ENCODE data around the gene FAM168A.

FAM168A gene

GRCh38 chr11:73386016-73386415, 211.9 kb downstream of the FAM168A start:
- peak overlapping the region; percentile 99 for H3K4me2 ChIP-seq
- H3K36me3 ChIP-seq = peaks cover 9% of the 10 kb centered on the region
- no peaks in the 10 kb centered on the region for H3K27me3 ChIP-seq
- peaks cover 100% of the 10 kb centered on the region for H3K4me1 ChIP-seq
- no peak for TF ChIP-seq Cebpa-rat (IDR thresholded peaks at IDR 0.05)
- peaks cover 69% of the 10 kb centered on the region for H4K20me1 ChIP-seq
- peak overlapping the region; percentile 92 for H3K27ac ChIP-seq
- peak overlapping the region; percentile 79 for H3K9ac ChIP-seq
- no peaks in the 10 kb centered on the region for H3K9me3 ChIP-seq
- H3K4me3 ChIP-seq = peak overlapping the region; percentile 50

GRCh38 chr11:73384872-73385689, 212.8 kb downstream of the FAM168A start:
- Histone ChIP-seq H3K9ac (peak overlapping the region; percentile 89), H4K20me1 (peaks cover 69% of the 10 kb centered on the region), H3K27me3 (no peaks in the 10 kb centered on the region), H3K4me2 (peak overlapping the region; percentile 99), H3K4me3 (peak overlapping the region; percentile 50), H3K4me1 (peaks cover 100% of the 10 kb centered on the region), H3K27ac (peak overlapping the region; percentile 92), H3K36me3 (no peaks in the 10 kb centered on the region; the same call in 1 of the 2 replicates), H3K9me3 (no peaks in the 10 kb centered on the region)
- TF ChIP-seq Cebpa-rat (IDR thresholded peaks at IDR 0.05) = no peak

GRCh38 chr11:73384531-73384871, 213.4 kb downstream of the FAM168A start:
- Histone ChIP-seq H3K4me1 (peaks cover 100% of the 10 kb centered on the region), H3K27ac (peak overlapping the region; percentile 92), H3K9me3 (no peaks in the 10 kb centered on the region), H3K36me3 (no peaks in the 10 kb centered on the region; the same call in 1 of the 2 replicates), H3K27me3 (no peaks in the 10 kb centered on the region), H3K9ac (peak overlapping the region; percentile 89), H3K4me3 (no peak overlapping the region), H3K4me2 (peak overlapping the region; percentile 99), H4K20me1 (peaks cover 69% of the 10 kb centered on the region)
- TF ChIP-seq Cebpa-rat (IDR thresholded peaks at IDR 0.05) = no peak

GRCh38 chr11:73384125-73384441, 213.8 kb downstream of the FAM168A start:
- peaks cover 100% of the 10 kb centered on the region for H3K4me1 ChIP-seq
- H3K27ac ChIP-seq = peak overlapping the region; percentile 92
- H3K9ac ChIP-seq = peak overlapping the region; percentile 89
- H3K9me3 ChIP-seq = no peaks in the 10 kb centered on the region
- no peaks in the 10 kb centered on the region; the same call in 1 of the 2 replicates for H3K36me3 ChIP-seq
- 0 out of 2 replicates have a peak overlapping the region, but pooled peaks have one; percentile 45 for H3K4me3 ChIP-seq
- no peaks in the 10 kb centered on the region for H3K27me3 ChIP-seq
- no peak for TF ChIP-seq Cebpa-rat (IDR thresholded peaks at IDR 0.05)
- H4K20me1 ChIP-seq = peaks cover 69% of the 10 kb centered on the region
- peak overlapping the region; percentile 99 for H3K4me2 ChIP-seq

- Histone ChIP-seq H3K4me2 (peak overlapping the region; percentile 99), H3K9ac (peak overlapping the region; percentile 89), H3K27ac (peak overlapping the region; percentile 92), H3K36me3 (no peaks in the 10 kb centered on the region; the same call in 1 of the 2 replicates), H3K9me3 (no peaks in the 10 kb centered on the region), H4K20me1 (peaks cover 69% of the 10 kb centered on the region), H3K27me3 (no peaks in the 10 kb centered on the region), H3K4me1 (peaks cover 100% of the 10 kb centered on the region), H3K4me3 (peak overlapping the region; percentile 45; the same call in 1 of the 2 replicates)
- no peak for TF ChIP-seq Cebpa-rat (IDR thresholded peaks at IDR 0.05)
Observed at GRCh38 chr11:73383249-73384124, 214.4 kb downstream of the FAM168A start.

- H3K4me3 ChIP-seq = peak overlapping the region; percentile 45; the same call in 1 of the 2 replicates
- H3K9me3 ChIP-seq = no peaks in the 10 kb centered on the region
- H3K27me3 ChIP-seq = no peaks in the 10 kb centered on the region
- peak overlapping the region; percentile 89 for H3K9ac ChIP-seq
- no peak for TF ChIP-seq Cebpa-rat (IDR thresholded peaks at IDR 0.05)
- no peaks in the 10 kb centered on the region; the same call in 1 of the 2 replicates for H3K36me3 ChIP-seq
- H3K27ac ChIP-seq = peak overlapping the region; percentile 92
- peaks cover 73% of the 10 kb centered on the region for H4K20me1 ChIP-seq
- peaks cover 100% of the 10 kb centered on the region for H3K4me1 ChIP-seq
- peak overlapping the region; percentile 99 for H3K4me2 ChIP-seq
Observed at GRCh38 chr11:73382747-73383146, 215.2 kb downstream of the FAM168A start.

GRCh38 chr11:73382183-73382582, 215.7 kb downstream of the FAM168A start:
- Histone ChIP-seq H3K36me3 (no peaks in the 10 kb centered on the region; the same call in 1 of the 2 replicates), H3K4me3 (peak overlapping the region; percentile 45; the same call in 1 of the 2 replicates), H4K20me1 (peaks cover 78% of the 10 kb centered on the region), H3K9me3 (no peaks in the 10 kb centered on the region), H3K27ac (peak overlapping the region; percentile 92), H3K4me2 (peak overlapping the region; percentile 99), H3K27me3 (no peaks in the 10 kb centered on the region), H3K9ac (peak overlapping the region; percentile 89), H3K4me1 (peaks cover 100% of the 10 kb centered on the region)
- TF ChIP-seq Cebpa-rat (IDR thresholded peaks at IDR 0.05) = no peak

GRCh38 chr11:73381589-73381988, 216.3 kb downstream of the FAM168A start:
- H3K36me3 ChIP-seq = no peaks in the 10 kb centered on the region; the same call in 1 of the 2 replicates
- H3K27me3 ChIP-seq = no peaks in the 10 kb centered on the region
- peaks cover 94% of the 10 kb centered on the region for H3K4me1 ChIP-seq
- peak overlapping the region; percentile 89; the same call in 1 of the 2 replicates for H3K9ac ChIP-seq
- no peak for TF ChIP-seq Cebpa-rat (IDR thresholded peaks at IDR 0.05)
- peak overlapping the region; percentile 99 for H3K4me2 ChIP-seq
- H3K27ac ChIP-seq = peak overlapping the region; percentile 92
- no peak overlapping the region for H3K4me3 ChIP-seq
- no peaks in the 10 kb centered on the region for H3K9me3 ChIP-seq
- H4K20me1 ChIP-seq = peaks cover 83% of the 10 kb centered on the region

GRCh38 chr11:73380897-73381410, 217.0 kb downstream of the FAM168A start:
- H4K20me1 ChIP-seq = peaks cover 84% of the 10 kb centered on the region
- H3K9me3 ChIP-seq = no peaks in the 10 kb centered on the region
- no peaks in the 10 kb centered on the region for H3K27me3 ChIP-seq
- peak overlapping the region; percentile 92 for H3K27ac ChIP-seq
- peaks cover 89% of the 10 kb centered on the region for H3K4me1 ChIP-seq
- H3K4me2 ChIP-seq = peak overlapping the region; percentile 99
- no peaks in the 10 kb centered on the region; the same call in 1 of the 2 replicates for H3K36me3 ChIP-seq
- peak overlapping the region; percentile 89 for H3K9ac ChIP-seq
- no peak overlapping the region for H3K4me3 ChIP-seq
- TF ChIP-seq Cebpa-rat (IDR thresholded peaks at IDR 0.05) = no peak

All from BLaER1 (cell line).